GM18508 (cell line): ENCODE results near the gene SMIM12.

Experiments
- ATAC-seq: cut with Tn5 transposase; IDR thresholded peaks from one replicate; pipeline ENCODE4 v1.9.1; 2021; ENCODE audit warnings: moderate number of reproducible peaks; ENCODE audit not compliant: insufficient read depth, unreplicated experiment

The SMIM12 gene

DNA sequence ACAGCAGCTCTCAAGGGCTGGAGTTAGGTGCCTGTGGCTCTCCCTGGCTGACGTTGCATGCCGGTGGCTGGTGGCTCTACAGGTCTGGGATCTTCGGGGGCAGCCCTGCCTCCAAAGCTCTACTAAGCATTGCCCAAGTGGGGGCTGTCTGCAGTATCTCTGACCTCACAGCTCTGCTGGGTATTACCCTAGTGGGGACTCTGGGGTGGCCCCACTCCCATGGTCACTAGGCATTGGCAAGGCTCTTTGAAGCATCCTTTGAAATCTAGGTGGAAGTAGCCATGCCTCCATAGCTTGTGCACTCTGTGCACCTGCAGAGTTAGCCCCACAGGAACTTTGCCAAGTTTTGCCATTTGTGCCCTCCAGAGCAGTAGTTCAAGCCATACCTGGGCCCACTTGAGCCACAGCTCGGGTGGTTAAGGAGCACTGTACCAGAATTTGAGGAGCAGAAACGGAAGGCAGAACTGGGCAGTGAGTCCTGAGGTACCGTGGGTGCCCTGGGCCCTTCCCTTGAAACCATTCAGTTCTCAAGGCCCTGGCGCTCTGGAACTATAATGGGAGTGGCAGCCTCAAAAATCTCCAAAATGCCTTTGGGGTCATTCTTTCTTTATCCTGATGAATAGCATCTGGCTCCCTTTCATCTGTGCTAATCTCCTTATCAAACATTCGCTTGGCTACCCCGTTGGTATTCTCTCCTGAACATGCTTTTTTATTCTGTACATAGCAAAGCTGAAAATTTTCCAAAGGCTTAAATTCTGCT lies 51.3 kb downstream of the SMIM12 start:
- no peak for ATAC-seq

DNA sequence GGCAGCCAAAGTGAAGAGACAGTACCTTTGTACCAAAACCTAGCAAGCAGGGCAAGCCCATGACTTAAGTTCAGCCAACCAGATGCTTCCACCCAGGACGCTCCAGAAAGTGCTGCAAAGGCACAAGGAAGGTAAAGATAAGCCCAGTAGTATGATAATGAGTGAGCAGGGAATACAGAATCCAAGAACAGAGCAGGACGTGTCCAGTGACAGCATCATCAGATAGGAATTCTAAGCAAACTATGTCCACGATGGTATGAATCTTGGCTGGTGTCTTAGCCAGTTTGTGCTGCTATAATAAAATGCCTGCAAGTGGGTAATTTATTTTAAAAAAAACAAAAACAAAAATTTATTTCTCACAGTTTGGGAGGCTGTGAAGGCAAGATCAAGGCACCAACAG lies 53.2 kb downstream of the SMIM12 start:
- ATAC-seq, result no peak

DNA sequence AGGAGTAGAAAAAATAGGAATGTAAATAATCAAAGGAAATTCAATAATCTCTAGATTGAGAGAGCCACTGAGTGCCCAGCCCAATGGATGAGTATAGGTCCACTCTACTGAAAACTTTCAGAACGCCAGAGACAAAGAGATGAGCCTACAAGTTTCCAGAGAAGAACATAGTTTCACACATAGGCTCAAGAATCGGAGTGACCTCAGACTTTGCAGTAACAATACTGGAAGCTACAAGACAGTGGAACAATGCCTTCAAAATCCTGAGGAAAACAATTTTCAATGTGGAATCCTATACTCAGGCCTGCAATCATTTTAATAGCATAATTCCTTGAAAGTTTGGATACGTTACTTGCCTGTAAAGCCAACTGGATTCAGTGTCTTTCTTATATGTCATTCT lies 55.8 kb downstream of the SMIM12 start:
- no peak for ATAC-seq
